Measurements from ENCODE around the gene GRAMD1C. TPM values are rescaled to one million over a fixed set of nuclear protein-coding genes. Genes with fewer than 3 reads are reported as not detected.

The GRAMD1C gene
- total RNA-seq: 10 to 100 TPM in 2 of 6 donors, 1 to 10 TPM in 4; 3.7 to 40.1 (median 6.3) TPM

GRCh38 chr3:113838631-113839209 is at the start of gene GRAMD1C:
Gene GRAMD1C, plus strand, starts transcription at chr3:113838788. Its CDS starts 122 bp downstream, at chr3:113838910.
- peak within 1 kb of the TSS in 3 of 4 donors; percentile 39 to 72 (median 60) for H3K27ac ChIP-seq
- DNase-seq: peak; percentile 94 to 95
- H3K27me3 ChIP-seq: no peaks in the 10 kb centered on the region
- no peaks in the 10 kb centered on the region for H3K9me3 ChIP-seq
- peak; percentile 94 to 99 for ATAC-seq (ENCODE audit: low FRiP score in 2 of 2)
- TF ChIP-seq POLR2A (IDR thresholded peaks at IDR 0.05): peak in 1 of 4 donors; percentile 37
- no peak for TF ChIP-seq POLR2AphosphoS5 (IDR thresholded peaks at IDR 0.05)
- TF ChIP-seq EP300 (IDR thresholded peaks at IDR 0.05): no peak
- TF ChIP-seq, protein P1, sequence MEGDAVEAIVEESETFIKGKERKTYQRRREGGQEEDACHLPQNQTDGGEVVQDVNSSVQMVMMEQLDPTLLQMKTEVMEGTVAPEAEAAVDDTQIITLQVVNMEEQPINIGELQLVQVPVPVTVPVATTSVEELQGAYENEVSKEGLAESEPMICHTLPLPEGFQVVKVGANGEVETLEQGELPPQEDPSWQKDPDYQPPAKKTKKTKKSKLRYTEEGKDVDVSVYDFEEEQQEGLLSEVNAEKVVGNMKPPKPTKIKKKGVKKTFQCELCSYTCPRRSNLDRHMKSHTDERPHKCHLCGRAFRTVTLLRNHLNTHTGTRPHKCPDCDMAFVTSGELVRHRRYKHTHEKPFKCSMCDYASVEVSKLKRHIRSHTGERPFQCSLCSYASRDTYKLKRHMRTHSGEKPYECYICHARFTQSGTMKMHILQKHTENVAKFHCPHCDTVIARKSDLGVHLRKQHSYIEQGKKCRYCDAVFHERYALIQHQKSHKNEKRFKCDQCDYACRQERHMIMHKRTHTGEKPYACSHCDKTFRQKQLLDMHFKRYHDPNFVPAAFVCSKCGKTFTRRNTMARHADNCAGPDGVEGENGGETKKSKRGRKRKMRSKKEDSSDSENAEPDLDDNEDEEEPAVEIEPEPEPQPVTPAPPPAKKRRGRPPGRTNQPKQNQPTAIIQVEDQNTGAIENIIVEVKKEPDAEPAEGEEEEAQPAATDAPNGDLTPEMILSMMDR (IDR thresholded peaks at IDR 0.05): peak; percentile 86 to 94 (median 92)
- H3K4me3 ChIP-seq: peak within 1 kb of the TSS; percentile 50 to 62 (median 60)
- H3K36me3 ChIP-seq: no peaks in the 10 kb centered on the region
- WGBS, 2 donors: 1 to 2% methylated on average over 16 to 42 of the region's 48 CpGs
- H3K4me1 ChIP-seq: peaks cover 4 to 8% (median 6%) of the 10 kb centered on the region in 4 donors

GRCh38 chr3:113791381-113791780 is 47.2 kb upstream of the GRAMD1C start:
- Histone ChIP-seq H3K27me3 (no peaks in the 10 kb centered on the region), H3K4me3 (no peak overlapping the region), H3K9me3 (no peaks in the 10 kb centered on the region), H3K4me1 (no peaks in the 10 kb centered on the region), H3K27ac (no peak overlapping the region), H3K36me3 (peaks cover 16 to 78% (median 34%) of the 10 kb centered on the region in 4 donors)
- no peak for ATAC-seq (ENCODE audit: low FRiP score in 2 of 2)
- DNase-seq: no peak
- TF ChIP-seq POLR2A (IDR thresholded peaks at IDR 0.05) (no peak), POLR2AphosphoS5 (IDR thresholded peaks at IDR 0.05) (no peak), EP300 (IDR thresholded peaks at IDR 0.05) (no peak)
- TF ChIP-seq, protein P1 (IDR thresholded peaks at IDR 0.05): no peak

- WGBS, 2 donors: 84 to 89% methylated on average over 4 of the region's 4 CpGs
- ATAC-seq (ENCODE audit: low FRiP score in 2 of 2) (no peak), DNase-seq (no peak)
- TF ChIP-seq, protein P1 (IDR thresholded peaks at IDR 0.05): no peak
- TF ChIP-seq EP300 (IDR thresholded peaks at IDR 0.05) (no peak), POLR2AphosphoS5 (IDR thresholded peaks at IDR 0.05) (no peak), POLR2A (IDR thresholded peaks at IDR 0.05) (no peak)
- no peaks in the 10 kb centered on the region for H3K27me3 ChIP-seq
- peaks cover 4 to 79% (median 38%) of the 10 kb centered on the region in 4 donors for H3K36me3 ChIP-seq
- no peaks in the 10 kb centered on the region for H3K9me3 ChIP-seq
- no peak overlapping the region for H3K27ac ChIP-seq
- no peak overlapping the region for H3K4me3 ChIP-seq
- H3K4me1 ChIP-seq: no peaks in the 10 kb centered on the region
These were observed 44.1 kb upstream of the GRAMD1C start for GRCh38 chr3:113794526-113794925.

- no peak for TF ChIP-seq POLR2AphosphoS5 (IDR thresholded peaks at IDR 0.05)
- TF ChIP-seq, protein P1 (IDR thresholded peaks at IDR 0.05): no peak
- no peak for TF ChIP-seq EP300 (IDR thresholded peaks at IDR 0.05)
- no peak for TF ChIP-seq POLR2A (IDR thresholded peaks at IDR 0.05)
- no peaks in the 10 kb centered on the region for H3K9me3 ChIP-seq
- ATAC-seq (ENCODE audit: low FRiP score in 2 of 2): no peak
- H3K4me3 ChIP-seq: no peak overlapping the region
- no peak overlapping the region for H3K27ac ChIP-seq
- WGBS, 2 donors: 79 to 93% methylated on average over 4 of the region's 4 CpGs
- H3K36me3 ChIP-seq: peaks cover 7 to 86% (median 45%) of the 10 kb centered on the region in 4 donors
- no peaks in the 10 kb centered on the region for H3K27me3 ChIP-seq
- H3K4me1 ChIP-seq: no peaks in the 10 kb centered on the region
- DNase-seq: no peak
These were observed 42.9 kb upstream of the GRAMD1C start for GRCh38 chr3:113795693-113796092.
